ENCODE results near the gene KCNT2. TPM values are rescaled to one million over a fixed set of nuclear protein-coding genes. Genes with fewer than 3 reads are reported as not detected.
"Not testable (repeated sequence)": the region's sequence is repeated elsewhere in the genome, so short reads cannot be mapped to it uniquely, and the experiment has no call there.

The KCNT2 gene
- total and polyA plus RNA-seq, 9 donors: 5.3 to 34.9 (median 14.1) TPM

DNA sequence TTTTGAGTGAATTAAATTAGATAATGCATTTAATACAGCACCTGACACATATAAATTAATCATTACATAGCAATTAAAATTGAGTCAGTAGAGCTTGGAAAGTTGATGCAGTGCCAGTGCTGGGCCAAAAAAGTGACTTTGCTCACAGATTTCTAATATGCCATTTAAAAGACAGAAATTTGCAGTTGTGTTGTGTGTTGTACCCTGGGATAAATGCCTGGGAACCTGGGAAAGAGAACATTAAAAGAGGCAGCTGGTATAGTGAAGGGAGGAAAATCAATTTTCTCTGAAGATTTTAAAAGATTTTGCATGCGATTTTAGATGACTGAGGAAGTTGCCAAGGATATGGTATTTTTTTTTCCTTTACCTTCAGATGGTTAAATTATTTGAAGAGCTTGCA, 32.7 kb upstream of the KCNT2 start:
- no peak for DNase-seq
- Histone ChIP-seq H3K27me3 (no peaks in the 10 kb centered on the region), H3K9me3 (no peaks in the 10 kb centered on the region), H3K27ac (no peak overlapping the region), H3K4me3 (no peak overlapping the region), H3K36me3 (no peaks in the 10 kb centered on the region), H3K4me1 (ENCODE audit: insufficient read depth) (no peaks in the 10 kb centered on the region)
- WGBS, 3 donors: 82 to 90% (median 90%) methylated on average over 1 of the region's 1 CpG
- TF ChIP-seq EP300 (IDR thresholded peaks at IDR 0.05) (no peak), POLR2A (IDR thresholded peaks at IDR 0.05) (no peak)
- TF ChIP-seq, protein P1, sequence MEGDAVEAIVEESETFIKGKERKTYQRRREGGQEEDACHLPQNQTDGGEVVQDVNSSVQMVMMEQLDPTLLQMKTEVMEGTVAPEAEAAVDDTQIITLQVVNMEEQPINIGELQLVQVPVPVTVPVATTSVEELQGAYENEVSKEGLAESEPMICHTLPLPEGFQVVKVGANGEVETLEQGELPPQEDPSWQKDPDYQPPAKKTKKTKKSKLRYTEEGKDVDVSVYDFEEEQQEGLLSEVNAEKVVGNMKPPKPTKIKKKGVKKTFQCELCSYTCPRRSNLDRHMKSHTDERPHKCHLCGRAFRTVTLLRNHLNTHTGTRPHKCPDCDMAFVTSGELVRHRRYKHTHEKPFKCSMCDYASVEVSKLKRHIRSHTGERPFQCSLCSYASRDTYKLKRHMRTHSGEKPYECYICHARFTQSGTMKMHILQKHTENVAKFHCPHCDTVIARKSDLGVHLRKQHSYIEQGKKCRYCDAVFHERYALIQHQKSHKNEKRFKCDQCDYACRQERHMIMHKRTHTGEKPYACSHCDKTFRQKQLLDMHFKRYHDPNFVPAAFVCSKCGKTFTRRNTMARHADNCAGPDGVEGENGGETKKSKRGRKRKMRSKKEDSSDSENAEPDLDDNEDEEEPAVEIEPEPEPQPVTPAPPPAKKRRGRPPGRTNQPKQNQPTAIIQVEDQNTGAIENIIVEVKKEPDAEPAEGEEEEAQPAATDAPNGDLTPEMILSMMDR (IDR thresholded peaks at IDR 0.05): no peak
- intact Hi-C loops (cut with DNase I): no loop called here

DNA sequence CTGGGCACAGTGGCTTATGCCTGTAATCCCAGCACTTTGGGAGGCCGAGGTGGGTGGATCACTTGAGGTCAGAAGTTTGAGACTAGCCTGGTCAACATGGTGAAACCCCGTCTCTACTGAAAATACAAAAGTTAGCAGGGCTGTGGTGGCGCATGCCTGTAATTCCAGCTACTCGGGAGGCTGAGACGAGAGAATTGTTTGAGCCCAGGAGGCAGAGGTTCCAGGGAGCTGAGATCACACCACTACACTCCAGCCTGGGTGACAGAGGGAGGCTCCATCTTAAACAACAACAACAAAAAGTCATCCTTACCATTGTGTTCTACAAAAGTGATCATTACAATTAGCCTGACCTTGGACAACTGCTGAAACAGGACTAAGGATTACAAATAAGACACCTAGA, 31.1 kb upstream of the KCNT2 start:
- DNase-seq; H3K27ac ChIP-seq; intact Hi-C loops (cut with DNase I); H3K36me3 ChIP-seq; H3K27me3 ChIP-seq; H3K4me3 ChIP-seq; H3K9me3 ChIP-seq; H3K4me1 ChIP-seq (ENCODE audit: insufficient read depth): not testable (repeated sequence)
- WGBS, 3 donors: 78 to 97% (median 96%) methylated on average over 5 of the region's 5 CpGs

DNA sequence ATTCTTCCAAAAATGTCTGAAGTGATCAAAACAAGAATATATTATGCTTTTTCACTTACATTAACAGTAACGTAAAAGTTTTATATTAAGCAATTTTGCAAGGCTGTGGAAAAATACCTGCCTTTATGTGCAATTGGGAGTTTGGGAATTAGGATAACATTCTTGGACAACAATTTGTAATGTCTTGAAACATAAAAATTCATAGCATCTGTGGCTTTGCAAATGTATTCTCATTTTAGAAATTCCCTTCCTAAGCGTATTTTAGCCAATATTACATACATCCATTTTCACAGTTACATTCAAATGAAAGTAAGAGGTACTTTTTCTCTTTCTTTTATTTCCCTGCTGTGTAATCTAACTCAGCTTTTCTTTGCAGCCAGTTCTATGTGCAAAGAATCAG, 30.2 kb upstream of the KCNT2 start:
- WGBS, 3 donors: 87 to 99% (median 95%) methylated on average over 2 of the region's 2 CpGs
- no peaks in the 10 kb centered on the region for H3K9me3 ChIP-seq
- no peak overlapping the region for H3K4me3 ChIP-seq
- no peak for DNase-seq
- intact Hi-C loops (cut with DNase I): no loop called here
- no peaks in the 10 kb centered on the region for H3K27me3 ChIP-seq
- H3K4me1 ChIP-seq (ENCODE audit: insufficient read depth): no peaks in the 10 kb centered on the region
- H3K27ac ChIP-seq: no peak overlapping the region
- TF ChIP-seq, protein P1 (IDR thresholded peaks at IDR 0.05): no peak
- no peak for TF ChIP-seq EP300 (IDR thresholded peaks at IDR 0.05)
- TF ChIP-seq POLR2A (IDR thresholded peaks at IDR 0.05): no peak
- H3K36me3 ChIP-seq: no peaks in the 10 kb centered on the region

DNA sequence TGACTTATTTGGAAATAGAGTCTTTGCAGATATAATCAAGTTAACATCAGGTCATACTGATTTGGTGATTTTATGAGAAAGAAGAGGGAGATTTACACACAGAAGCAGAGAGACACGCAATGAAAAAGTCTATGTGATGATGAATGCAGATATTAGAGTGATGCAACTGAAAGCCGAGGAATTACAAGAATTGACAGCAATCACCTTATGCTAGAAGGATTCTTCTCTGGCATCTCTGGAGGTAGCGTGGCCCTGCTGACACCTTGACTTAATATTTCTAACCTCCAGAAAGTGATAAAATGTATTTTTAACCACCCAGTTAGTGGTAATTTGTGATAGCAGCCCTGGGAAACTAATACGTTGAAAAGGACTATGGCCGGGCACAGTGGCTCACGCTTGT, 29.4 kb upstream of the KCNT2 start:
- TF ChIP-seq EP300 (IDR thresholded peaks at IDR 0.05) (no peak), POLR2A (IDR thresholded peaks at IDR 0.05) (no peak)
- TF ChIP-seq, protein P1 (IDR thresholded peaks at IDR 0.05): no peak
- H3K9me3 ChIP-seq: no peaks in the 10 kb centered on the region
- no peak for DNase-seq
- H3K27ac ChIP-seq: no peak overlapping the region
- intact Hi-C loops (cut with DNase I): no loop called here
- H3K27me3 ChIP-seq: no peaks in the 10 kb centered on the region
- H3K36me3 ChIP-seq: no peaks in the 10 kb centered on the region
- H3K4me3 ChIP-seq: no peak overlapping the region
- no peaks in the 10 kb centered on the region for H3K4me1 ChIP-seq (ENCODE audit: insufficient read depth)
- WGBS, 3 donors: 94 to 97% (median 95%) methylated on average over 6 of the region's 6 CpGs

DNA sequence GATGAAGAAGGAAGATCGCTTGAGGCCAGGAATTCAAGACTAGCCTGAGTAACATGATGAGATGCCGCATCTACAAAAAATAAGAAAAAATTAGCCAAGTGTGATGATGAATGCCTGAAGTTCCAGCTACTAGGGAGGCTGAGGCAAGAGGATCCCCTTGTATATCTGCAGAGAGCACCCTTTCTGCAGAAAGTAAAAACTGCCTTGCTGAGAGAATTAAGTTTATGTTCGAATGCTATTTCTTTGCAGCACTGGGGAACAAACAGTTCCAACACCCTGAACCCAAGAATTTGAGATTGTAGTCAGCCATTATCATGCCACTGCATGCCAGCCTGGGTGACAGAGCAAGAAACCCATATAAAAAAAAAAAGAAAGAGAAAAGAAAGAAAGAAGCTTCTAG, 20.6 kb upstream of the KCNT2 start:
- WGBS, 3 donors: 96 to 97% (median 97%) methylated on average over 3 of the region's 3 CpGs
- H3K4me3 ChIP-seq: no peak overlapping the region
- TF ChIP-seq, protein P1 (IDR thresholded peaks at IDR 0.05): no peak
- TF ChIP-seq EP300 (IDR thresholded peaks at IDR 0.05) (no peak), POLR2A (IDR thresholded peaks at IDR 0.05) (no peak)
- no peaks in the 10 kb centered on the region for H3K4me1 ChIP-seq (ENCODE audit: insufficient read depth)
- intact Hi-C loops (cut with DNase I): no loop called here
- H3K9me3 ChIP-seq: no peaks in the 10 kb centered on the region
- H3K27me3 ChIP-seq: no peaks in the 10 kb centered on the region
- DNase-seq: no peak
- no peak overlapping the region for H3K27ac ChIP-seq
- no peaks in the 10 kb centered on the region for H3K36me3 ChIP-seq
